ENCODE measurements around the gene BLOC1S6. TPM values are rescaled to one million over a fixed set of nuclear protein-coding genes. Genes with fewer than 3 reads are reported as not detected.

Gene BLOC1S6
- total RNA-seq, 2 donors from 2014 or later: 43.3 to 46.8 TPM

DNA sequence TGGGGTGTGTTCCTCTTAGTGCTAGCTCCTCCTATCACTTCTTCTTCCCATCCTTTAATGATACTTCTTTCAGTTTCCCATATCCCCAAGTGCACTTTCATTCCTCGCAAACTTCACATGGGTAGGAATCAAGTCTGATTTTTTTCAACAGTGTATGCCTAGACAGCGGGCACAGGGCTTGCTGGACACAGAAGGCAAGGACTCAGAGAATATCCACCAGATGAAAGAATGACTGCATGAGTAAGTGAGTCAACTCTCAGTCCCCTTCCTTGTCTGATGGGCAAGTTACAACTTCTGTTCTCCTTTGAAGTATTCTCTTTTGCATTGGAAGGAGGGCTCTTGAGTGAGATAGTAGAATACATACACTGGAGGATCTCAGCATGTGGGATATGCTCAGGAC is 44.6 kb downstream of the BLOC1S6 start:
- no peak for DNase-seq
- H3K36me3 Mint-ChIP-seq (ENCODE audit: low read depth): no peaks in the 10 kb centered on the region
- no peak overlapping the region for H3K27ac ChIP-seq (ENCODE audit: low read depth, low read length)
- TF ChIP-seq, protein P1, sequence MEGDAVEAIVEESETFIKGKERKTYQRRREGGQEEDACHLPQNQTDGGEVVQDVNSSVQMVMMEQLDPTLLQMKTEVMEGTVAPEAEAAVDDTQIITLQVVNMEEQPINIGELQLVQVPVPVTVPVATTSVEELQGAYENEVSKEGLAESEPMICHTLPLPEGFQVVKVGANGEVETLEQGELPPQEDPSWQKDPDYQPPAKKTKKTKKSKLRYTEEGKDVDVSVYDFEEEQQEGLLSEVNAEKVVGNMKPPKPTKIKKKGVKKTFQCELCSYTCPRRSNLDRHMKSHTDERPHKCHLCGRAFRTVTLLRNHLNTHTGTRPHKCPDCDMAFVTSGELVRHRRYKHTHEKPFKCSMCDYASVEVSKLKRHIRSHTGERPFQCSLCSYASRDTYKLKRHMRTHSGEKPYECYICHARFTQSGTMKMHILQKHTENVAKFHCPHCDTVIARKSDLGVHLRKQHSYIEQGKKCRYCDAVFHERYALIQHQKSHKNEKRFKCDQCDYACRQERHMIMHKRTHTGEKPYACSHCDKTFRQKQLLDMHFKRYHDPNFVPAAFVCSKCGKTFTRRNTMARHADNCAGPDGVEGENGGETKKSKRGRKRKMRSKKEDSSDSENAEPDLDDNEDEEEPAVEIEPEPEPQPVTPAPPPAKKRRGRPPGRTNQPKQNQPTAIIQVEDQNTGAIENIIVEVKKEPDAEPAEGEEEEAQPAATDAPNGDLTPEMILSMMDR (conservative IDR thresholded peaks at IDR 0.05): no peak
- no peaks in the 10 kb centered on the region for H3K4me1 ChIP-seq (ENCODE audit: control insufficient read depth, insufficient read depth, low read length)
- peaks cover 87% of the 10 kb centered on the region for H3K27me3 Mint-ChIP-seq (ENCODE audit: insufficient read depth)
- H3K4me3 ChIP-seq (ENCODE audit: low read length): no peak overlapping the region
- no peak overlapping the region for H3K27ac Mint-ChIP-seq
- peaks cover 12% of the 10 kb centered on the region for H3K9me3 Mint-ChIP-seq
- WGBS, 2 experiments (ENCODE audit: insufficient coverage in 1 of 2, insufficient read length in 1 of 2): 88 to 92% methylated on average over 1 to 2 of the region's 2 CpGs
- H3K4me3 Mint-ChIP-seq: no peak overlapping the region
- H3K4me1 Mint-ChIP-seq: peaks cover 4% of the 10 kb centered on the region
- peaks cover 67% of the 10 kb centered on the region for H3K27me3 ChIP-seq (ENCODE audit: control insufficient read depth, insufficient read depth, low read length, poor library complexity, severe bottlenecking)
- H3K36me3 ChIP-seq (ENCODE audit: control insufficient read depth, insufficient read depth, low read length): no peaks in the 10 kb centered on the region
- peaks cover 14% of the 10 kb centered on the region for H3K9me3 ChIP-seq (ENCODE audit: control insufficient read depth, low read length)
- H3K9ac ChIP-seq (ENCODE audit: extremely low read depth, low read length, poor library complexity, severe bottlenecking): no peak overlapping the region

DNA sequence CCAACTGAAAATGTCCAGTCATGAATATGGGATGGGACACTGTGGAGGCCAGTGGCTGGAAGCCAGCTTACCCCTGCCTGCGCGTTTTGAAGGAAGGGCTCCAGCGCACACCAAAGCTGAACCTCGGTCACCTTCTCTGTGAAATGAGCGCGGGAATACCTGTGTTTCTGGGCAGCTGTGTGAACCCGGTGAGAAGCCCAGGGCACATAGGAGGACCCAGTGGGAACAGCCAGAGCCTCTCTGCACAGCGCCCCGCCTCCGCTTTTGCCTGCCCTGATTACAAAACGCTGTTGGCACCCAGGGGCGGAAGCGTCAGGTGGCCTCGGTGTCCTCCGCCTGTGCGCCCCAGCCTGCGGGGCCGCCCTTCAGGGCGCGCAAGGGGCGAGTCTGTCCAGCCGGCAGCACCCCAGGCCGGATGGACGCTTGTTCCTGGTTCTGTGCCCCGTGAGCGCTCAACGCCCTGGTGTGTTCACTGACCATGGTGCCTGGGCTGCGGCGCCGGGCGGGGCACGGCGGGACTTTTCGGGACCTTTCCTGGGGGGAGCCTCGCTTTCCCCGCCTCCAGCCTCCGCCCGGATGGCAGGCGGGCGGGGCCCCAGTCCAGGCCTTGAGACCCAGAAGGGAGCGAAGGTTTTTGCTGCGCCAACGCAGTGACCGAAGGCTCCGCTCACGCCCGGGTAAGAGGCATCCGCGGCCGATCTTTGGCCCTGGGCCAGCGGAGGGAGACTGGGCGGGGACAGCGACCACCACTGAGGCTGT is 47.4 kb downstream of the BLOC1S6 start, which contains the start of gene SQOR:
Gene SQOR, plus strand, starts transcription at position 598 of the 759 bp plus-strand sequence. CDS start 23,895 bp downstream, outside the sequence.
- Histone ChIP-seq H3K9ac (ENCODE audit: extremely low read depth, low read length, poor library complexity, severe bottlenecking) (peak within 1 kb of the TSS; percentile 20), H3K4me3 (ENCODE audit: low read length) (peak within 1 kb of the TSS; percentile 82), H3K4me1 (ENCODE audit: control insufficient read depth, insufficient read depth, low read length) (no peaks in the 10 kb centered on the region), H3K27me3 (ENCODE audit: control insufficient read depth, insufficient read depth, low read length, poor library complexity, severe bottlenecking) (peaks cover 95% of the 10 kb centered on the region), H3K27ac (ENCODE audit: low read depth, low read length) (no peak within 1 kb of the TSS), H3K9me3 (ENCODE audit: control insufficient read depth, low read length) (no peaks in the 10 kb centered on the region), H3K36me3 (ENCODE audit: control insufficient read depth, insufficient read depth, low read length) (no peaks in the 10 kb centered on the region)
- H3K27me3 Mint-ChIP-seq (ENCODE audit: insufficient read depth): peaks cover 98% of the 10 kb centered on the region
- peak within 1 kb of the TSS; percentile 61 for H3K4me3 Mint-ChIP-seq
- peaks cover 4% of the 10 kb centered on the region for H3K4me1 Mint-ChIP-seq
- no peak within 1 kb of the TSS for H3K27ac Mint-ChIP-seq
- peak; percentile 85 for DNase-seq
- H3K9me3 Mint-ChIP-seq: peaks cover 2% of the 10 kb centered on the region
- TF ChIP-seq, protein P1 (conservative IDR thresholded peaks at IDR 0.05): no peak
- H3K36me3 Mint-ChIP-seq (ENCODE audit: low read depth): no peaks in the 10 kb centered on the region
- 6 to 7% methylated on average over 42 to 53 of the region's 53 CpGs for WGBS, 2 experiments (ENCODE audit: insufficient coverage in 1 of 2, insufficient read length in 1 of 2)

DNA sequence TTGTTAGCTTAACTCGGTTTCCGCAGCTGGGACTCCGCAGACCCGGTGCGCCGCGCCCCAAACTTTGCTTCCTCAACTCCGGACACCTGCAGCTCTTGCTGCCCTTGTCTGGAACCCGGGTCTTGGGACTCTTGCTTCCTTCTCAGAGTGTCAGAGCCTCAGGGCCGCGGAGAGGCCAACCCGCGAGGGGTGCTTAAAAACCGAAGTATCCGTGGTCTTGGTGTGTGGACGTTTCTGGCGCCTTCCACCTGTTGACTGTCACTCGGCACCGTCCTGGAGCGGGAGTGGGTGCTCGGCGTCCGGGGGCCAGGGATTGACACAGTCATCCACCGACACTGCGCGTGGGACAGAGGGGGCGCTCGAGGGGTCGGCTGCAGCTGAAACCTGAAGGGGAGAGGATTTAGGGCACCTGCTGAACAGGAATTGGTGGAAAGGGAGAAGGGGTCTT is 48.0 kb downstream of the BLOC1S6 start:
- H3K27ac Mint-ChIP-seq: no peak overlapping the region
- peak overlapping the region; percentile 20 for H3K9ac ChIP-seq (ENCODE audit: extremely low read depth, low read length, poor library complexity, severe bottlenecking)
- no peak overlapping the region for H3K27ac ChIP-seq (ENCODE audit: low read depth, low read length)

More for the DNA sequence above, 48.0 kb downstream of the BLOC1S6 start:
- WGBS, 2 experiments (ENCODE audit: insufficient coverage in 1 of 2, insufficient read length in 1 of 2): 2% methylated on average over 9 to 29 of the region's 29 CpGs
- Mint-ChIP-seq H3K27me3 (ENCODE audit: insufficient read depth) (peaks cover 98% of the 10 kb centered on the region), H3K9me3 (peaks cover 2% of the 10 kb centered on the region), H3K4me1 (peaks cover 4% of the 10 kb centered on the region), H3K4me3 (peak overlapping the region; percentile 61), H3K36me3 (ENCODE audit: low read depth) (no peaks in the 10 kb centered on the region)
- no peaks in the 10 kb centered on the region for H3K9me3 ChIP-seq (ENCODE audit: control insufficient read depth, low read length)
- TF ChIP-seq, protein P1 (conservative IDR thresholded peaks at IDR 0.05): peak; percentile 72
- no peak for DNase-seq
- peaks cover 97% of the 10 kb centered on the region for H3K27me3 ChIP-seq (ENCODE audit: control insufficient read depth, insufficient read depth, low read length, poor library complexity, severe bottlenecking)
- H3K36me3 ChIP-seq (ENCODE audit: control insufficient read depth, insufficient read depth, low read length): no peaks in the 10 kb centered on the region
- no peaks in the 10 kb centered on the region for H3K4me1 ChIP-seq (ENCODE audit: control insufficient read depth, insufficient read depth, low read length)
- peak overlapping the region; percentile 82 for H3K4me3 ChIP-seq (ENCODE audit: low read length)
